SK-N-SH treated with all-trans-retinoic acid at 6 μM for 48 hours (cell line): Measurements from ENCODE around the gene SRRM5.

ENCODE experiments used
- ATAC-seq: fragments of 200-7000 bp; cut with Tn5 transposase; 3 replicates; pipeline ENCODE4 v1.9.1; 2020; ENCODE audit warnings: mild to moderate bottlenecking, moderate library complexity
- ARNTL ChIP-seq: fragments of 450-650 bp; formaldehyde crosslinking; IDR thresholded peaks from 2 replicates; pipeline ENCODE4 v1.5.0; 2020; ENCODE audit warnings: low read depth, mild to moderate bottlenecking, moderate library complexity, borderline replicate concordance
- CREB5 ChIP-seq: fragments of 250-450 bp; sonication (Bioruptor Pico); IDR thresholded peaks from 2 replicates; pipeline ENCODE4 v1.5.1; 2020; ENCODE audit warnings: low read depth, mild to moderate bottlenecking, moderate library complexity
- CSDC2 ChIP-seq: fragments of 250-450 bp; sonication (Bioruptor Pico); IDR thresholded peaks from 2 replicates; pipeline ENCODE4 v1.5.0; 2020; ENCODE audit warnings: mild to moderate bottlenecking, moderate library complexity
- CSRNP3 ChIP-seq: fragments of 250-450 bp; sonication (Bioruptor Pico); IDR thresholded peaks from 2 replicates; pipeline ENCODE4 v1.5.1; 2021; ENCODE audit warnings: mild to moderate bottlenecking, moderate library complexity
- ESRRG ChIP-seq: fragments of 250-450 bp; sonication (Bioruptor Pico); IDR thresholded peaks from 2 replicates; pipeline ENCODE4 v1.6.1; 2021; ENCODE audit warnings: mild to moderate bottlenecking
- GLIS3 ChIP-seq: fragments of 250-450 bp; sonication (Bioruptor Pico); IDR thresholded peaks from 2 replicates; pipeline ENCODE4 v1.5.0; 2020; ENCODE audit warnings: mild to moderate bottlenecking, moderate library complexity
- ISL1 ChIP-seq: fragments of 250-450 bp; sonication (Bioruptor Pico); IDR thresholded peaks from 2 replicates; pipeline ENCODE4 v2.1.2; 2022; ENCODE audit warnings: mild to moderate bottlenecking, moderate library complexity
- OSR1 ChIP-seq: fragments of 250-450 bp; sonication (Bioruptor Pico); IDR thresholded peaks from 2 replicates; pipeline ENCODE4 v1.8.0; 2022; ENCODE audit warnings: moderate library complexity, mild to moderate bottlenecking, inconsistent platforms
- PATZ1 ChIP-seq: fragments of 250-450 bp; sonication (Bioruptor Pico); IDR thresholded peaks from 2 replicates; pipeline ENCODE4 v1.8.0; 2020; ENCODE audit warnings: mild to moderate bottlenecking, moderate library complexity, borderline replicate concordance
- POU6F1 ChIP-seq: fragments of 250-450 bp; sonication (Bioruptor Pico); IDR thresholded peaks from 2 replicates; pipeline ENCODE4 v1.8.0; 2021; ENCODE audit warnings: low read depth, mild to moderate bottlenecking, moderate library complexity, borderline replicate concordance
- PPARA ChIP-seq: fragments of 250-450 bp; sonication (Bioruptor Pico); IDR thresholded peaks from 2 replicates; pipeline ENCODE4 v1.5.0; 2020; ENCODE audit warnings: mild to moderate bottlenecking, borderline replicate concordance
- SNAI2 ChIP-seq: fragments of 250-450 bp; sonication (Bioruptor Pico); IDR thresholded peaks from 2 replicates; pipeline ENCODE4 v1.5.0; 2020; ENCODE audit warnings: mild to moderate bottlenecking, moderate library complexity
- TCF4 ChIP-seq: fragments of 250-450 bp; sonication (Bioruptor Pico); IDR thresholded peaks from 2 replicates; pipeline ENCODE4 v1.8.0; 2021; ENCODE audit warnings: mild to moderate bottlenecking, moderate library complexity, borderline replicate concordance
- TOX ChIP-seq: fragments of 250-450 bp; sonication (Bioruptor Pico); IDR thresholded peaks from 2 replicates; pipeline ENCODE4 v1.8.0; 2021; ENCODE audit warnings: mild to moderate bottlenecking, moderate library complexity, borderline replicate concordance
- TSHZ2 ChIP-seq: fragments of 250-450 bp; sonication (Bioruptor Pico); IDR thresholded peaks from 2 replicates; pipeline ENCODE4 v1.5.0; 2020; ENCODE audit warnings: mild to moderate bottlenecking, moderate library complexity
- ZC3H10 ChIP-seq: fragments of 250-450 bp; sonication (Bioruptor Pico); IDR thresholded peaks from 2 replicates; pipeline ENCODE4 v1.5.1; 2021; ENCODE audit warnings: mild to moderate bottlenecking, moderate library complexity
- ZFP3 ChIP-seq: fragments of 250-450 bp; sonication (Bioruptor Pico); IDR thresholded peaks from 2 replicates; pipeline ENCODE4 v1.5.0; 2020; ENCODE audit warnings: mild to moderate bottlenecking, moderate library complexity
- ZFP30 ChIP-seq: fragments of 450-650 bp; formaldehyde crosslinking; IDR thresholded peaks from 2 replicates; pipeline ENCODE4 v1.5.0; 2022; ENCODE audit warnings: mild to moderate bottlenecking, moderate library complexity
- ZNF565 ChIP-seq: fragments of 450-650 bp; formaldehyde crosslinking; conservative IDR thresholded peaks from 2 replicates; pipeline ENCODE4 v1.5.0; 2020; ENCODE audit warnings: low read depth, mild to moderate bottlenecking, moderate library complexity
- ZNF70 ChIP-seq: fragments of 450-650 bp; formaldehyde crosslinking; IDR thresholded peaks from 2 replicates; pipeline ENCODE4 v1.5.0; 2020; ENCODE audit warnings: mild to moderate bottlenecking, moderate library complexity
- ZNF8 ChIP-seq: fragments of 450-650 bp; formaldehyde crosslinking; IDR thresholded peaks from 2 replicates; pipeline ENCODE4 v1.5.0; 2020; ENCODE audit warnings: mild to moderate bottlenecking, moderate library complexity

Gene SRRM5

GRCh38 chr19:43612374-43612773 is 486 bp downstream of the SRRM5 start:
- ATAC-seq = no peak
- TF ChIP-seq ISL1 (CRISPR knock-in tag) (no peak), ZNF565 (CRISPR knock-in tag) (no peak), ZNF70 (CRISPR knock-in tag) (no peak)
- TF ChIP-seq, all 23 proteins: peak for 0

GRCh38 chr19:43616306-43616705 is 4.4 kb downstream of the SRRM5 start:
- TF ChIP-seq CSDC2 (CRISPR knock-in tag) = no peak
- TF ChIP-seq PPARA = no peak
- no peak for TF ChIP-seq OSR1 (CRISPR knock-in tag)
- TF ChIP-seq ZFP3 (CRISPR knock-in tag) = no peak
- no peak for TF ChIP-seq ZFP30 (CRISPR knock-in tag)
- no peak for TF ChIP-seq ARNTL (CRISPR knock-in tag)
- no peak for TF ChIP-seq ISL1 (CRISPR knock-in tag)
- TF ChIP-seq CSRNP3 (CRISPR knock-in tag) = no peak
- no peak for TF ChIP-seq CREB5 (CRISPR knock-in tag)
- no peak for TF ChIP-seq POU6F1
- no peak for TF ChIP-seq TOX (CRISPR knock-in tag)
- TF ChIP-seq ZNF8 (CRISPR knock-in tag) = no peak
- no peak for ATAC-seq

- TF ChIP-seq PATZ1 (no peak), GLIS3 (CRISPR knock-in tag) (no peak), ZNF8 (CRISPR knock-in tag) (no peak), OSR1 (CRISPR knock-in tag) (no peak), TSHZ2 (CRISPR knock-in tag) (no peak), SNAI2 (CRISPR knock-in tag) (no peak), ZNF70 (CRISPR knock-in tag) (no peak), ZNF565 (CRISPR knock-in tag) (no peak)
- ATAC-seq = no peak
Measured at GRCh38 chr19:43616954-43617353, 5.1 kb downstream of the SRRM5 start.

GRCh38 chr19:43618921-43619261 is 7.0 kb downstream of the SRRM5 start:
- ATAC-seq = peak; percentile 61
- TF ChIP-seq CSRNP3 (CRISPR knock-in tag) (no peak), ZNF70 (CRISPR knock-in tag) (no peak), ZFP3 (CRISPR knock-in tag) (0 out of 2 replicates have a peak, but pooled peaks have one; percentile 34), ISL1 (CRISPR knock-in tag) (no peak), POU6F1 (no peak), TCF4 (CRISPR knock-in tag) (no peak), ESRRG (CRISPR knock-in tag) (no peak), ZNF565 (CRISPR knock-in tag) (no peak), TOX (CRISPR knock-in tag) (no peak), ZFP30 (CRISPR knock-in tag) (no peak), PPARA (no peak), ZC3H10 (CRISPR knock-in tag) (no peak), ARNTL (CRISPR knock-in tag) (peak; percentile 19; the same call in 1 of the 2 replicates)
